Stimulated activated naive CD8-positive, alpha-beta T cell treated with anti-CD3 and anti-CD28 coated beads, Interleukin-15, amount 100 ng/mL, for 72 hours (primary cell): ENCODE measurements around the gene OTUD7B.

Experiments used
- ATAC-seq: fragments of 150-1000 bp; cut with Tn5 transposase; 2 replicates; pipeline ENCODE4 v1.10.0; 2021; ENCODE audit warnings: mild to moderate bottlenecking, moderate library complexity
- DNase-seq, 2 donors: peaks; one replicate each; pipeline ENCODE4 v3.0.0; 2021 to 2022
- H3K27ac Mint-ChIP-seq, 2 donors: one replicate each; pipeline ENCODE4 v1.8.0; 2022; ENCODE audit warnings: mild to moderate bottlenecking in 2 of 2, mixed read lengths in 2 of 2, moderate library complexity in 2 of 2
- H3K27me3 Mint-ChIP-seq: one replicate; pipeline ENCODE4 v1.8.0; 2022; ENCODE audit warnings: mixed read lengths
- H3K4me1 Mint-ChIP-seq: one replicate; pipeline ENCODE4 v1.8.0; 2022; ENCODE audit warnings: mild to moderate bottlenecking, mixed read lengths
- H3K4me3 Mint-ChIP-seq, 2 donors: one replicate each; pipeline ENCODE4 v1.8.0; 2022; ENCODE audit warnings: mild to moderate bottlenecking in 2 of 2, mixed read lengths in 2 of 2, moderate library complexity in 1 of 2
- H3K9me3 Mint-ChIP-seq, 2 donors: one replicate each; pipeline ENCODE4 v1.8.0; 2022; ENCODE audit warnings: mixed read lengths in 2 of 2

The OTUD7B gene

DNA sequence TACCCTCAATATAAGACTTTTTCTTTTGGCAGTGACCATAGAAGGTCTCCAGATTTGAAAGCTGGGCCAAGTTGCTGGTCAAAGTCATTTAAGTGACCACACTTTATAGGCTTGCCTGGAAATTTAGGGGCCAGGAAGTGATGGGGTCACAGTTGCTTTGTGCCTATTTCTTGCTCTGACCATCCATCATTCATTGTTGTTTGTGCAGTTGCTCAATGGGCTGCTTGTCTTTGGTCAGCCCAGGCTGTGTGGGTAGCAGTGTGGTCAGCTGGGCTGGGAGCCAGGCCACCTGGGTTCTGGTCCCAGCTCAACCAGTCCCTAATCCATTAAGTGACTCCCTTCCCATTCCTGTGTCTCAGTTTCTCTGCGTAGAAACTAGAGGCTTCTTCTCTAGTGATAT, 2.1 kb upstream of the OTUD7B start:
- Mint-ChIP-seq H3K4me3 (no peak overlapping the region), H3K9me3 (no peaks in the 10 kb centered on the region), H3K4me1 (peaks cover 28% of the 10 kb centered on the region), H3K27me3 (no peaks in the 10 kb centered on the region), H3K27ac (no peak overlapping the region)
- ATAC-seq: no peak
- no peak for DNase-seq

- Mint-ChIP-seq H3K4me1 (peaks cover 39% of the 10 kb centered on the region), H3K27me3 (no peaks in the 10 kb centered on the region), H3K4me3 (peak overlapping the region; percentile 89 to 100), H3K27ac (peak overlapping the region; percentile 93 to 98), H3K9me3 (no peaks in the 10 kb centered on the region)
- DNase-seq (peak; percentile 13 to 51), ATAC-seq (peak; percentile 72)
Observed at GRCh38 chr1:150009604-150010392, 728 bp downstream of the OTUD7B start.

DNA sequence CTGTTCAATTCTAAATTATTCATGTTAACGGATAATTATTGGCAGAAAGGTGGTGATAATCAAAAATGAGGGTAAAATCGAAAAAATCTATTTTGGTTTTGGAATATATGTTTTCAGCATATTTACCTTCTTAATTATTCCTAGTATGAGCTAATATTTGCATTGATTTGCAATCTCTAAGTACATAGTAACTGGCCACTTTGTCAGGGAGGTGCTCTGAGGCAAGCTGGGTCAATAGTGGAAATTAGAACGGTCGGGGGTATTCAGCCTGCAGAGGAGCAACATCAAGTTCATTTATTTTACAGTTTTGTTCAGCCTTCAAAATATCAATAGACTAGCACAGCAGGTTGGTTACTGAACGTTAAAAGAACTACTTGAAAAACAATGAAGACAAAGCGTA, 1.8 kb downstream of the OTUD7B start:
- peak overlapping the region; percentile 89 to 100 for H3K4me3 Mint-ChIP-seq
- peaks cover 49% of the 10 kb centered on the region for H3K4me1 Mint-ChIP-seq
- ATAC-seq: no peak
- H3K9me3 Mint-ChIP-seq: no peaks in the 10 kb centered on the region
- DNase-seq: no peak
- H3K27me3 Mint-ChIP-seq: no peaks in the 10 kb centered on the region
- no peak overlapping the region for H3K27ac Mint-ChIP-seq

- Mint-ChIP-seq H3K4me3 (peak overlapping the region; percentile 4), H3K9me3 (no peaks in the 10 kb centered on the region), H3K27me3 (no peaks in the 10 kb centered on the region), H3K27ac (no peak overlapping the region), H3K4me1 (peaks cover 61% of the 10 kb centered on the region)
- peak; percentile 72 for ATAC-seq
- no peak for DNase-seq
Observed at GRCh38 chr1:150006881-150007421, 3.6 kb downstream of the OTUD7B start.

DNA sequence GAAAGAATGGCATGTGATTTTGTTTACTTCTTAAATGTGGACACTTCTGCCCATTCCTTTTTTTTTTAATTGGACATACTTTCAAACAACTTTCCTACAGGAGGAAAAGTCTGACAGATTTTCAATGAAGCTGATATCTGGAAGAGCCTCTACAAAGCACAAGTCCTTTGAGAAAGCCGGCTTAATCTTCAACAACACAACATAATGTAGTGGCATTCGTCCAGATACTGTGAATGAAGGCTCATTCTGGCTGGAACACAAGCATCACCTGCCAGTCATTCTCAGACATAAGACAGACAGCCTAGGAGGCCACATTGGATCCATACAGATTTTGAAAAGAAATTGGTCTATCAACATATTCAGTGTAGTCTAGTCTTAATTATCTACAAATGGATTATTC, 4.9 kb downstream of the OTUD7B start:
- ATAC-seq: no peak
- Mint-ChIP-seq H3K27me3 (no peaks in the 10 kb centered on the region), H3K27ac (no peak overlapping the region), H3K4me3 (no peak overlapping the region), H3K9me3 (no peaks in the 10 kb centered on the region), H3K4me1 (peaks cover 62% of the 10 kb centered on the region)
- no peak for DNase-seq

- Mint-ChIP-seq H3K27ac (no peak overlapping the region), H3K4me1 (peaks cover 67% of the 10 kb centered on the region)
- no peak for ATAC-seq
Observed at GRCh38 chr1:150003801-150004200, 6.7 kb downstream of the OTUD7B start.

GRCh38 chr1:150002217-150002616, 8.3 kb downstream of the OTUD7B start:
- DNase-seq (no peak), ATAC-seq (no peak)
- H3K27ac Mint-ChIP-seq: no peak overlapping the region
- no peaks in the 10 kb centered on the region for H3K27me3 Mint-ChIP-seq
- H3K4me3 Mint-ChIP-seq: no peak overlapping the region
- H3K4me1 Mint-ChIP-seq: peaks cover 67% of the 10 kb centered on the region
- no peaks in the 10 kb centered on the region for H3K9me3 Mint-ChIP-seq

More at GRCh38 chr1:150003801-150004200, 6.7 kb downstream of the OTUD7B start:
- Mint-ChIP-seq H3K4me3 (no peak overlapping the region), H3K27me3 (no peaks in the 10 kb centered on the region), H3K9me3 (no peaks in the 10 kb centered on the region)
- no peak for DNase-seq

DNA sequence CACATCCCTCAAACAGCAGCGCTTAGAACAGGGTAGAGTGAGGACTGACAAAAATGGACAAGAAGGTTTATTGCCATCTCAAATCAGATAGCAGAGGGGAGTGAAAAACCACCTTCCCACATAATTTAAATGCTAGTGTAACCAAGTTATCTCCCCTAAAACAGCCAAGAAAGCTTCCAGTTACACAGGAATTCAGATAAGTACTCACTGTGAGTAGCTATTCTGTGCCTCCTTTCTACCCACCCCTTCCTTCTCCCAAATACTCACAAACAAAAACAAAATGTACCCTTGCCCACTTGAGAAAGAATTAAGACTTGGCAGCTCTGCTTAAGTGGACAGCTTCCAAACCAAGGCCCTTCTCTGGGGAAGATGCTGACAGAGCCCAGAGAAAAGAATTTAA, 9.1 kb downstream of the OTUD7B start:
- H3K27me3 Mint-ChIP-seq: no peaks in the 10 kb centered on the region
- ATAC-seq (no peak), DNase-seq (no peak)
- no peaks in the 10 kb centered on the region for H3K9me3 Mint-ChIP-seq
- no peak overlapping the region for H3K4me3 Mint-ChIP-seq
- H3K27ac Mint-ChIP-seq: no peak overlapping the region
- H3K4me1 Mint-ChIP-seq: peaks cover 67% of the 10 kb centered on the region

GRCh38 chr1:149997585-149998262, 12.8 kb downstream of the OTUD7B start:
- Mint-ChIP-seq H3K4me3 (peak overlapping the region; percentile 6 to 27), H3K27me3 (no peaks in the 10 kb centered on the region)

GRCh38 chr1:149995927-149996326, 14.6 kb downstream of the OTUD7B start:
- Mint-ChIP-seq H3K4me1 (peaks cover 52% of the 10 kb centered on the region), H3K4me3 (peak overlapping the region; percentile 14 to 58), H3K27ac (no peak overlapping the region), H3K27me3 (no peaks in the 10 kb centered on the region), H3K9me3 (no peaks in the 10 kb centered on the region)
- ATAC-seq (peak; percentile 74), DNase-seq (peak in 1 of 2 donors; percentile 18)

More at GRCh38 chr1:149997585-149998262, 12.8 kb downstream of the OTUD7B start:
- DNase-seq (peak; percentile 7 to 66), ATAC-seq (peak; percentile 97)
- H3K27ac Mint-ChIP-seq: peak overlapping the region; percentile 3 to 42
- H3K4me1 Mint-ChIP-seq: peaks cover 64% of the 10 kb centered on the region
- no peaks in the 10 kb centered on the region for H3K9me3 Mint-ChIP-seq

GRCh38 chr1:149993764-149994163, 16.8 kb downstream of the OTUD7B start:
- H3K9me3 Mint-ChIP-seq: no peaks in the 10 kb centered on the region
- no peak overlapping the region for H3K27ac Mint-ChIP-seq
- peaks cover 37% of the 10 kb centered on the region for H3K4me1 Mint-ChIP-seq
- no peaks in the 10 kb centered on the region for H3K27me3 Mint-ChIP-seq
- H3K4me3 Mint-ChIP-seq: no peak overlapping the region
- no peak for ATAC-seq
- DNase-seq: no peak

- Mint-ChIP-seq H3K27me3 (no peaks in the 10 kb centered on the region), H3K9me3 (no peaks in the 10 kb centered on the region), H3K4me3 (no peak overlapping the region), H3K4me1 (peaks cover 31% of the 10 kb centered on the region), H3K27ac (no peak overlapping the region)
- DNase-seq (no peak), ATAC-seq (no peak)
Observed at GRCh38 chr1:149993181-149993580, 17.3 kb downstream of the OTUD7B start.

- H3K27me3 Mint-ChIP-seq: no peaks in the 10 kb centered on the region
- H3K27ac Mint-ChIP-seq: no peak overlapping the region
- DNase-seq (no peak), ATAC-seq (no peak)
- peaks cover 5% of the 10 kb centered on the region for H3K4me1 Mint-ChIP-seq
- H3K9me3 Mint-ChIP-seq: no peaks in the 10 kb centered on the region
- H3K4me3 Mint-ChIP-seq: no peak overlapping the region
Observed at GRCh38 chr1:149987297-149987595, 23.3 kb downstream of the OTUD7B start.

DNA sequence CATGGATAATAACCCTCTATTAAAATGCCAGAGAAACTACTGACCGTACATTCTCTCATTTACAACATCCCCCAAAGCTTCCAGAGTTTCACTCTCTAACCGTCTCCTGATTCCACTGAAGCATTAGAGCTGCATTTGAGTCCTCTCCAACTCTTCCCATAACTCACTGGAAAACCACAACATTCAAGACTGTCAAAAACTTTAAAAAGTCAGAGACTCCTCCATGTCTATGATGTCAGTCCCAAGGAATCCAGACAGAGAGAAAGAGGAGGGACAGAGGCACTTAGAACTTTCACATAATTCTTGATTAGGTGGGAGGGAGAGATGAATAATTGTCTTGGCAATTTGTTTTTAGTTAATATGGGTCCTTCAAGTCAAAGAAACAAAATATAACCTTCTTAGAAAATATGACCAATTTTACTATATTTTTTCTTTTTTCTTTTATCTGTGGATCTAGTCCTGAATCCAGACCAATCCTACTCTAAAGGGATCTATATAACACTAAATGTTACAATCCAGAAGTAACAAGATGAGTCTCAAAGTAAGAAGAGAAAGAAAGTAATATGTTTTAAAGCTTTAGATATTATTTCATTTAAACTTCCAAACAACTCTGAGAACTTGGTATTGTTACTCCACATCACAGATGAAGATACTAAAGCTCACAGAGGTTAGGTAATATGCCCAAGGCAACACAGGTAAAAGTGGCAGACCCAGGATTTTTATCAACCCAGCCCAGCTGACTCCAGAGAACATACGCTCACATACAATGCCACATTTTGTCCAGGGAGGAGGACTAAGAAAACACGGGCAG, 23.8 kb downstream of the OTUD7B start:
- Mint-ChIP-seq H3K9me3 (no peaks in the 10 kb centered on the region), H3K4me1 (peaks cover 6% of the 10 kb centered on the region), H3K27me3 (no peaks in the 10 kb centered on the region), H3K27ac (no peak overlapping the region), H3K4me3 (no peak overlapping the region)
- DNase-seq (no peak), ATAC-seq (no peak)

- Mint-ChIP-seq H3K27me3 (no peaks in the 10 kb centered on the region), H3K4me3 (peak overlapping the region in 1 of 2 donors; percentile 3), H3K4me1 (peaks cover 39% of the 10 kb centered on the region), H3K27ac (no peak overlapping the region), H3K9me3 (no peaks in the 10 kb centered on the region)
- ATAC-seq (peak; percentile 49), DNase-seq (no peak)
Observed at GRCh38 chr1:149979972-149980540, 30.5 kb downstream of the OTUD7B start.
